Measurements from ENCODE around the gene MYCN. TPM values are rescaled to one million over a fixed set of nuclear protein-coding genes. Genes with fewer than 3 reads are reported as not detected.

Gene MYCN
- total and polyA plus RNA-seq, 2 donors (not counting 3 experiments of a cell fraction or from before 2014, with no cell fraction given) = 0.47 to 6.8 TPM

GRCh38 chr2:15923597-15923996, 16.8 kb upstream of the MYCN start:
- POLR2A ChIA-PET = no interaction called here
- TF ChIP-seq EZH2 (IDR thresholded peaks at IDR 0.05; ENCODE audit: borderline replicate concordance, low read depth, low read length, severe bottlenecking) (no peak), MAX (IDR thresholded peaks at IDR 0.05; ENCODE audit: insufficient read depth, insufficient read length) (no peak), MYC (IDR thresholded peaks at IDR 0.05; ENCODE audit: low read depth, low read length) (no peak), POLR2A (IDR thresholded peaks at IDR 0.05; ENCODE audit: low read depth, low read length) (no peak), JUN (IDR thresholded peaks at IDR 0.05; ENCODE audit: borderline replicate concordance, insufficient read depth, insufficient read length, low read depth) (no peak), FOS (IDR thresholded peaks at IDR 0.05; ENCODE audit: borderline replicate concordance, insufficient read depth, low read length) (no peak)

GRCh38 chr2:15925819-15926218, 14.5 kb upstream of the MYCN start:
- H3K27me3 ChIP-seq (ENCODE audit: control insufficient read depth in 2 of 2, insufficient read depth in 2 of 2, low read length in 2 of 2) = no peaks in the 10 kb centered on the region
- BruUV-seq (replicated peaks) = no TSS peak
- ChIA-PET POLR2A (no interaction called here), CTCF (no interaction called here)
- TF ChIP-seq EZH2 (IDR thresholded peaks at IDR 0.05; ENCODE audit: borderline replicate concordance, low read depth, low read length, severe bottlenecking) (no peak), FOS (IDR thresholded peaks at IDR 0.05; ENCODE audit: borderline replicate concordance, insufficient read depth, low read length) (no peak), POLR2A (IDR thresholded peaks at IDR 0.05; ENCODE audit: low read depth, low read length) (no peak), JUN (IDR thresholded peaks at IDR 0.05; ENCODE audit: borderline replicate concordance, insufficient read depth, insufficient read length, low read depth) (no peak), MAX (IDR thresholded peaks at IDR 0.05; ENCODE audit: insufficient read depth, insufficient read length) (no peak), POLR2AphosphoS5 (IDR thresholded peaks at IDR 0.05; ENCODE audit: insufficient read depth, low read depth, low read length) (no peak), GATA2 (IDR thresholded peaks at IDR 0.05; ENCODE audit: insufficient read depth, insufficient read length, low read depth, low read length) (no peak), MYC (IDR thresholded peaks at IDR 0.05; ENCODE audit: low read depth, low read length) (no peak), CTCF (IDR thresholded peaks at IDR 0.05; ENCODE audit: extremely low read depth in 1 of 2, insufficient read depth in 1 of 2, low read depth in 1 of 2, low read length in 2 of 2) (no peak)
- FAIRE-seq (no peak), DNase-seq (ENCODE audit: low read depth, low spot score) (no peak)
- no peak overlapping the region for H2AFZ ChIP-seq (ENCODE audit: low read depth, low read length)
- no peak overlapping the region for H3K4me3 ChIP-seq (replicated peaks in 1 of 3; ENCODE audit: insufficient read depth in 1 of 3, low read depth in 1 of 3, low read length in 3 of 3)
- H4K20me1 ChIP-seq (replicated peaks; ENCODE audit: control insufficient read depth, extremely low read depth, insufficient read depth, low read length) = no peaks in the 10 kb centered on the region
- no peak overlapping the region for H3K9ac ChIP-seq (replicated peaks; ENCODE audit: extremely low read depth, insufficient read depth, low read length)
- intact Hi-C loops (cut with micrococcal nuclease) = no loop called here
- H3K36me3 ChIP-seq (ENCODE audit: control insufficient read depth in 2 of 2, extremely low read depth in 1 of 2, insufficient read depth in 2 of 2, low read length in 2 of 2) = no peaks in the 10 kb centered on the region
- dilution Hi-C loops (cut with MboI; ENCODE audit: extremely low pct_ligation_motif_present, low sequenced_read_pairs) = no loop called here
- H3K9me1 ChIP-seq (replicated peaks; ENCODE audit: control insufficient read depth, extremely low read depth, insufficient read depth, low read length) = no peaks in the 10 kb centered on the region
- no peaks in the 10 kb centered on the region for H3K9me3 ChIP-seq (replicated peaks; ENCODE audit: control insufficient read depth, insufficient read depth, low read length)
- H3K79me2 ChIP-seq (ENCODE audit: control insufficient read depth, insufficient read depth, low read length) = no peaks in the 10 kb centered on the region
- H3K27ac ChIP-seq (ENCODE audit: insufficient read depth, low read depth, low read length) = no peak overlapping the region
- H3K4me1 ChIP-seq (ENCODE audit: control insufficient read depth, extremely low read depth, insufficient read depth, low read length) = no peaks in the 10 kb centered on the region
- H3K4me2 ChIP-seq (ENCODE audit: insufficient read depth, low read length) = no peak overlapping the region

More at GRCh38 chr2:15923597-15923996, 16.8 kb upstream of the MYCN start:
- CTCF ChIA-PET = no interaction called here
- no peaks in the 10 kb centered on the region for H3K36me3 ChIP-seq (ENCODE audit: control insufficient read depth in 2 of 2, extremely low read depth in 1 of 2, insufficient read depth in 2 of 2, low read length in 2 of 2)
- H3K27ac ChIP-seq (ENCODE audit: insufficient read depth, low read depth, low read length) = no peak overlapping the region
- H3K4me3 ChIP-seq (replicated peaks in 1 of 3; ENCODE audit: insufficient read depth in 1 of 3, low read depth in 1 of 3, low read length in 3 of 3) = no peak overlapping the region
- H2AFZ ChIP-seq (ENCODE audit: low read depth, low read length) = no peak overlapping the region
- FAIRE-seq (no peak), DNase-seq (ENCODE audit: low read depth, low spot score) (no peak)
- H3K9me3 ChIP-seq (replicated peaks; ENCODE audit: control insufficient read depth, insufficient read depth, low read length) = no peaks in the 10 kb centered on the region
- H3K27me3 ChIP-seq (ENCODE audit: control insufficient read depth in 2 of 2, insufficient read depth in 2 of 2, low read length in 2 of 2) = no peaks in the 10 kb centered on the region
- H4K20me1 ChIP-seq (replicated peaks; ENCODE audit: control insufficient read depth, extremely low read depth, insufficient read depth, low read length) = no peaks in the 10 kb centered on the region
- no peaks in the 10 kb centered on the region for H3K4me1 ChIP-seq (ENCODE audit: control insufficient read depth, extremely low read depth, insufficient read depth, low read length)
- BruUV-seq (replicated peaks) = no TSS peak
- no peak overlapping the region for H3K4me2 ChIP-seq (ENCODE audit: insufficient read depth, low read length)
- intact Hi-C loops (cut with micrococcal nuclease) (no loop called here), dilution Hi-C loops (cut with MboI; ENCODE audit: extremely low pct_ligation_motif_present, low sequenced_read_pairs) (no loop called here)
- no peak overlapping the region for H3K9ac ChIP-seq (replicated peaks; ENCODE audit: extremely low read depth, insufficient read depth, low read length)
- H3K79me2 ChIP-seq (ENCODE audit: control insufficient read depth, insufficient read depth, low read length) = no peaks in the 10 kb centered on the region
- H3K9me1 ChIP-seq (replicated peaks; ENCODE audit: control insufficient read depth, extremely low read depth, insufficient read depth, low read length) = no peaks in the 10 kb centered on the region

Data from endothelial cell of umbilical vein (primary cell).